ENCODE measurements around the gene C6orf52.
A peak's percentile ranks its signal among the peaks of the same experiment; 100 is the strongest.

Gene C6orf52

DNA sequence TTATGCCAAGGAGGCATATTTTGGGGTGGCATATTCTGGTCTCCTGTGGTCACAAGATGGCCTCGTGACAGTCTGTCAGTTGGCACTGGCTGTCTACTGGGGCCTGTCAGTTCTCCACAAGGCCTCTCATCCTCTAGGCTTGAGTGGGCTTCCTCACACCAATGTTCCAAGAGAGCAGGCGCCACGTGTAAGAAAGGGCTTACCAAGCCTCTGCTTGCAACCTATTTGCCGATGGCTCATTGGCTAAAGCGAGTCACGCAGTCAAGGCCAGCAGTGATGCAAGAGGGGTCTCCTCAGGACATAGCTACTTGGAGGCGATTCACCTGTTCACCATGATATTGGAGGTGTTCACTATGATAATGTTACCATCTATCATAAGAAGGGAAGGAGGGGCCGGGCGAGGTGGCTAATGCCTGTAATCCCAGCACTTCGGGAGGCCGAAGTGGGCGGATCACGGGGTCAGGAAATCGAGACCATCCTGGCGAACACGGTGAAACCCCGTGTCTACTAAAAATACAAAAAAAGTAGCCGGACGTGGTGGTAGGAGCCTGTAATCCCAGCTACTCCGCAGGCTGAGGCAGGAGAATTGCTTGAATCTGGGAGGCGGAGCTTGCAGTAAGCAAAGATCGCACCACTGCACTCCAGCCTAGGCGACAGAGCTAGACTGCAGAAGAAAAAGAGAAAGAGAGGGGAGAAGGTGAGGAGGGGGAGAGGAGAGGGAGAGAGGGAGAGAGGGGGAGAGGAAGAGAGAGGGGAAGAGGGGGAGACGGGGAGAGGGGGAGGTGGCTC lies 35.3 kb downstream of the C6orf52 start:
- no peak overlapping the region for H3K9ac ChIP-seq (ENCODE audit: low read depth in 1 of 2, low read length in 2 of 2)
- H3K36me3 ChIP-seq (ENCODE audit: control insufficient read depth in 2 of 2, insufficient read depth in 2 of 2, low read length in 2 of 2), result no peaks in the 10 kb centered on the region
- H3K4me3 ChIP-seq (ENCODE audit: low read length in 2 of 2), result peak overlapping the region in 1 of 2 donors; percentile 57
- H3K27me3 ChIP-seq (ENCODE audit: control insufficient read depth in 2 of 2, insufficient read depth in 2 of 2, low read length in 2 of 2), result peaks cover 0 to 3% of the 10 kb centered on the region in 2 donors
- H3K4me1 ChIP-seq (ENCODE audit: control insufficient read depth in 2 of 2, insufficient read depth in 2 of 2, low read length in 2 of 2), result no peaks in the 10 kb centered on the region
- H3K9me3 ChIP-seq (ENCODE audit: control insufficient read depth in 2 of 2, low read length in 2 of 2), result no peaks in the 10 kb centered on the region
- no peak overlapping the region for H3K27ac ChIP-seq (ENCODE audit: low read depth in 2 of 2, low read length in 2 of 2)

DNA sequence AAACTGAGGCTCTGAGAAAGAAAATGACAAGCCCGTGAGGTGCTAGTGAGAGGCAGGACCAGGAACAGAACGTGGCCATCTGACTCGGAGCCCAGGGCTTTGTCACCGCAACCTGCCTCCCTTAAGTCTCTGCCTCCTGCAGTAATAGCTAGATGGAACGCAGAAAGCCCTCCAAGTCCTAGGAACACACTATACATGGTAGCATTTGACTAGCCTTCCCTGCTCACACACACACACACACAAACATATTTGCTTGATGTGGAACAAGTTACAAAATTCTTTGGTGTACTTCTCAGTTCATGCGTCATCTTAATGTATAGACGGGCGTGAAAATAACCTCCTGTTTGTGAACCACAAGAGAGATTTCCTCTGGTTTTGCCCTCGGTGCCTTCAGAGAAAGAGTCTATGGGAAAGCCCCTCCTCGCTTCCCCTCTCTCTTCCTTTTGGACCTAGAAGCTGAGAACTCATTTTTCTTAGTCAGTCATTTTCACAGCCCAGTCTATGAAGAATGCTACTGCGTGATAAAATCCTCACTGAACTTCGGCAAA lies 38.8 kb downstream of the C6orf52 start:
- Histone ChIP-seq H3K4me1 (ENCODE audit: control insufficient read depth in 2 of 2, insufficient read depth in 2 of 2, low read length in 2 of 2) (no peaks in the 10 kb centered on the region), H3K9me3 (ENCODE audit: control insufficient read depth in 2 of 2, low read length in 2 of 2) (no peaks in the 10 kb centered on the region), H3K9ac (ENCODE audit: low read depth in 1 of 2, low read length in 2 of 2) (no peak overlapping the region), H3K36me3 (ENCODE audit: control insufficient read depth in 2 of 2, insufficient read depth in 2 of 2, low read length in 2 of 2) (no peaks in the 10 kb centered on the region), H3K4me3 (ENCODE audit: low read length in 2 of 2) (no peak overlapping the region), H3K27ac (ENCODE audit: low read depth in 2 of 2, low read length in 2 of 2) (no peak overlapping the region), H3K27me3 (ENCODE audit: control insufficient read depth in 2 of 2, insufficient read depth in 2 of 2, low read length in 2 of 2) (no peaks in the 10 kb centered on the region)

DNA sequence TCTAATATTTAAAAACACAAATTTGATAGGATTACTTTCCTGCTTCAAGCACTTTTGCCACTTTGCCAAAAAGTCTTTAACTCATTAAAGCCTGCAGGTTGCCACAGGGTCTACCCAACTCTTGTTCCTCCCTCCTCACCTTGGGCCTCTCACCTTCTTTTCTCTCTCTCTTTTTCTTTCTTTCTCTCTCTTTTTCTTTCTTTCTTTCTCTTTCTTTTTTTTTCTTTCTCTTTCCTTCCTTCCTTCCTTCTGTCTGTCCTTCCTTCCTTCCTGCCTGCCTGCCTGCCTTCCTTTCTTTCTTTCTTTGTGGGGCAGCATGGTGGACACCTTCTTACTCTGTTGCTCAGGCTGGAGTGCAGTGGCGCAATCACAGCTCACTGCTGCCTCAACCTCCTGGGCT lies 50.2 kb downstream of the C6orf52 start:
- Histone ChIP-seq H3K27me3 (ENCODE audit: control insufficient read depth in 2 of 2, insufficient read depth in 2 of 2, low read length in 2 of 2) (peaks cover 0 to 2% of the 10 kb centered on the region in 2 donors), H3K4me3 (ENCODE audit: low read length in 2 of 2) (no peak overlapping the region), H3K9me3 (ENCODE audit: control insufficient read depth in 2 of 2, low read length in 2 of 2) (no peaks in the 10 kb centered on the region)

DNA sequence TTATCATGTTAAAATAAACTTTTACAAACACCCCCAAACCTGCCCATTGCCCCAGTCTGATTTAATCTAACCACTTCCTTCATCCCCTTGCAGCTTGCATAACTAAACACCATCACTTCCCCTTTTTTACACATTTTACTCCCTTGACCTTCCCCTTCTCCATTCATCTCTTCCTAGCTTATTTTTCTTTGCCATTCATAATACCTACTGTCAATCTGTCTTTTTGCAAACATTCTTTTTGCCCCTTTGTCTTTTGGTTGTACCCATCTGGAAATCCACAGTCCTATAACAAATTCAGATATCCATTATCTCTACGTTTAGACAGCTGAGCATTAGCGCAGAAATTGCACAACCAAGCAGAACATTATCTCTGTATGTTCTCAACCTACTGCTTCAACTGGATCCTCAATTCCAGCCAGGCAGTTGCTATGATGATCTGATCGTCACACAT lies 51.2 kb downstream of the C6orf52 start:
- H3K9me3 ChIP-seq (ENCODE audit: control insufficient read depth in 2 of 2, low read length in 2 of 2), result no peaks in the 10 kb centered on the region
- no peak overlapping the region for H3K27ac ChIP-seq (ENCODE audit: low read depth in 2 of 2, low read length in 2 of 2)

More for the DNA sequence above, 50.2 kb downstream of the C6orf52 start:
- no peaks in the 10 kb centered on the region for H3K36me3 ChIP-seq (ENCODE audit: control insufficient read depth in 2 of 2, insufficient read depth in 2 of 2, low read length in 2 of 2)
- no peaks in the 10 kb centered on the region for H3K4me1 ChIP-seq (ENCODE audit: control insufficient read depth in 2 of 2, insufficient read depth in 2 of 2, low read length in 2 of 2)
- H3K9ac ChIP-seq (ENCODE audit: low read depth in 1 of 2, low read length in 2 of 2), result no peak overlapping the region
- H3K27ac ChIP-seq (ENCODE audit: low read depth in 2 of 2, low read length in 2 of 2), result no peak overlapping the region

DNA sequence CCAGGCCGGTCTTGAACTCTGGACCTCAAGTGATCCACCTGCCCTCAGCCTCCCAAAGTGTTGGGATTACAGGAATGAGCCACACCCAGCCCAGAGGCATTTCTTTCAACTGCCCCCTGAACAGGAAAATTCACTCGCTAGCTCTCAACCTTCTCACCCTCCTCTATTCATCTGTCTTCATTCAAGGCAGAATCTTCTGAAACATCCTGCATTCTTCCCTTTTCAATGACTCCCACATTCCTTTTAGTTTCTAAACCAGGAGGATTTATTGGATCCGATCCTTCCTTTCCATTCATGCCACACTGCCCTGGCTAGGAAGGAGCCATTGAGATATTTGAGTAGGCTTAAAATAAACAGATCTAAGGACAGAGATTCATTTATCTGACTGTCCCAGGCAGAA lies 52.9 kb downstream of the C6orf52 start:
- Histone ChIP-seq H3K36me3 (ENCODE audit: control insufficient read depth in 2 of 2, insufficient read depth in 2 of 2, low read length in 2 of 2) (no peaks in the 10 kb centered on the region), H3K9ac (ENCODE audit: low read depth in 1 of 2, low read length in 2 of 2) (no peak overlapping the region), H3K27ac (ENCODE audit: low read depth in 2 of 2, low read length in 2 of 2) (no peak overlapping the region), H3K9me3 (ENCODE audit: control insufficient read depth in 2 of 2, low read length in 2 of 2) (no peaks in the 10 kb centered on the region), H3K27me3 (ENCODE audit: control insufficient read depth in 2 of 2, insufficient read depth in 2 of 2, low read length in 2 of 2) (peaks cover 0 to 2% of the 10 kb centered on the region in 2 donors), H3K4me1 (ENCODE audit: control insufficient read depth in 2 of 2, insufficient read depth in 2 of 2, low read length in 2 of 2) (no peaks in the 10 kb centered on the region), H3K4me3 (ENCODE audit: low read length in 2 of 2) (no peak overlapping the region)

More for the DNA sequence above, 51.2 kb downstream of the C6orf52 start:
- Histone ChIP-seq H3K36me3 (ENCODE audit: control insufficient read depth in 2 of 2, insufficient read depth in 2 of 2, low read length in 2 of 2) (no peaks in the 10 kb centered on the region), H3K4me1 (ENCODE audit: control insufficient read depth in 2 of 2, insufficient read depth in 2 of 2, low read length in 2 of 2) (no peaks in the 10 kb centered on the region), H3K9ac (ENCODE audit: low read depth in 1 of 2, low read length in 2 of 2) (no peak overlapping the region), H3K4me3 (ENCODE audit: low read length in 2 of 2) (no peak overlapping the region), H3K27me3 (ENCODE audit: control insufficient read depth in 2 of 2, insufficient read depth in 2 of 2, low read length in 2 of 2) (peaks cover 0 to 2% of the 10 kb centered on the region in 2 donors)

DNA sequence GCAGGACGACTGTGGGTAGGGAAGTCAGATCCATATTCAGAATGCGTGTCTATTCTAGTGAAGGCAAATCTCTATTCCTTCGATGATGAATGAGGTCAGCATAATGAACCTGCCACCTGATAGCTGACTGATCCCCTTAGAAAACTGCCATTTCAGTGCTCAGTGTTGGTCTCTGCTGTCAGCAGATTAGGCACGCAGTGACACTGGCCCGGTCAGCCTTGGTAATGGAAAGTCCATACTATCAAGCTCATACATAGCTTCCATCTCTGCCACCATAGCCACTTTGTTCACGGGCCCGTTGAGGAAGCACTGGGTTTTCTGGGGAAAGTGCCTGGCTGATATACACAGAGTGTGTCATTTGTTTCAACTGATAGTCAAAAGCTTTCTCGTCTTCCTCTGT lies 54.0 kb downstream of the C6orf52 start:
- Histone ChIP-seq H3K4me3 (ENCODE audit: low read length in 2 of 2) (no peak overlapping the region), H3K4me1 (ENCODE audit: control insufficient read depth in 2 of 2, insufficient read depth in 2 of 2, low read length in 2 of 2) (no peaks in the 10 kb centered on the region), H3K27ac (ENCODE audit: low read depth in 2 of 2, low read length in 2 of 2) (no peak overlapping the region), H3K27me3 (ENCODE audit: control insufficient read depth in 2 of 2, insufficient read depth in 2 of 2, low read length in 2 of 2) (peaks cover 0 to 2% of the 10 kb centered on the region in 2 donors), H3K9me3 (ENCODE audit: control insufficient read depth in 2 of 2, low read length in 2 of 2) (no peaks in the 10 kb centered on the region), H3K36me3 (ENCODE audit: control insufficient read depth in 2 of 2, insufficient read depth in 2 of 2, low read length in 2 of 2) (no peaks in the 10 kb centered on the region), H3K9ac (ENCODE audit: low read depth in 1 of 2, low read length in 2 of 2) (no peak overlapping the region)

DNA sequence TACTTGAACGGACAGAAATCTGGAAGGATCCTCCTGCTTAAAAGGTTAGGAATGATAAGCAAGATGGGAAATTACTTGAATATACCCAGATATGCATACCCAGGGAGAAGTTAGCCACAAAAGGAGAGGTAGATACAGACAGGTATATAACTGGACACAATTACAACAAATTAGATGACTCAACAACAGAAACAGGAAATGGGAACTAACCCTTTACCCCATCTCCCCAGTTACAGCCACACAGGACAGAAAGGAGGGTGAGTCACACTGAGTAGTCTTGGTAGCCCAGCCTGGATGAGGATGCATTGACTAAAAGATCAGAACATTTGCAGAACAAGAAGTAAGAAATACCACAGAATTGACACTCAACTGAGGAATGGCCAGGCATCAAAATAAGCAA lies 61.2 kb downstream of the C6orf52 start:
- Histone ChIP-seq H3K4me3 (ENCODE audit: low read length in 2 of 2) (no peak overlapping the region), H3K9me3 (ENCODE audit: control insufficient read depth in 2 of 2, low read length in 2 of 2) (no peaks in the 10 kb centered on the region), H3K27me3 (ENCODE audit: control insufficient read depth in 2 of 2, insufficient read depth in 2 of 2, low read length in 2 of 2) (no peaks in the 10 kb centered on the region), H3K36me3 (ENCODE audit: control insufficient read depth in 2 of 2, insufficient read depth in 2 of 2, low read length in 2 of 2) (no peaks in the 10 kb centered on the region), H3K9ac (ENCODE audit: low read depth in 1 of 2, low read length in 2 of 2) (no peak overlapping the region), H3K4me1 (ENCODE audit: control insufficient read depth in 2 of 2, insufficient read depth in 2 of 2, low read length in 2 of 2) (no peaks in the 10 kb centered on the region), H3K27ac (ENCODE audit: low read depth in 2 of 2, low read length in 2 of 2) (no peak overlapping the region)

DNA sequence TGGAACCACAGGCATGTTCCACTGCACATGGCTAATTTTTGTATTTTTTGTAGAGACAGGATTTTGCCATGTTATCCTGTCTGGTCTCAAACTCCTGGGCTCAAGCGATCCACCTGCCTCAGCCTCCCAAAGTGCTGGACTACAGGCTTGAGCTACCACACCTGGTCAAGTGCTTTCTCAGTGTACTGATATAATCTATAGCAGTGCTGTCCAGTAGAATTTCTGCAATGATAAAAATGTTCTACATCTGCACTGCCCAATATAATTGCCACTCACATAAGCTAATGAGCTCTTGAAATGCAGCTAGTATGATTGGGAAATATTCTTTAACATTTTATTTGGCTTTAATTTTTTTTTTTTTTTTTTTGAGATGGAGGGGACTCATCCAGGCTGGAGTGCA lies 64.2 kb downstream of the C6orf52 start:
- Histone ChIP-seq H3K36me3 (ENCODE audit: control insufficient read depth in 2 of 2, insufficient read depth in 2 of 2, low read length in 2 of 2) (peaks cover 0 to 5% of the 10 kb centered on the region in 2 donors), H3K4me3 (ENCODE audit: low read length in 2 of 2) (no peak overlapping the region), H3K9ac (ENCODE audit: low read depth in 1 of 2, low read length in 2 of 2) (no peak overlapping the region), H3K9me3 (ENCODE audit: control insufficient read depth in 2 of 2, low read length in 2 of 2) (no peaks in the 10 kb centered on the region), H3K27ac (ENCODE audit: low read depth in 2 of 2, low read length in 2 of 2) (no peak overlapping the region), H3K27me3 (ENCODE audit: control insufficient read depth in 2 of 2, insufficient read depth in 2 of 2, low read length in 2 of 2) (no peaks in the 10 kb centered on the region), H3K4me1 (ENCODE audit: control insufficient read depth in 2 of 2, insufficient read depth in 2 of 2, low read length in 2 of 2) (no peaks in the 10 kb centered on the region)

DNA sequence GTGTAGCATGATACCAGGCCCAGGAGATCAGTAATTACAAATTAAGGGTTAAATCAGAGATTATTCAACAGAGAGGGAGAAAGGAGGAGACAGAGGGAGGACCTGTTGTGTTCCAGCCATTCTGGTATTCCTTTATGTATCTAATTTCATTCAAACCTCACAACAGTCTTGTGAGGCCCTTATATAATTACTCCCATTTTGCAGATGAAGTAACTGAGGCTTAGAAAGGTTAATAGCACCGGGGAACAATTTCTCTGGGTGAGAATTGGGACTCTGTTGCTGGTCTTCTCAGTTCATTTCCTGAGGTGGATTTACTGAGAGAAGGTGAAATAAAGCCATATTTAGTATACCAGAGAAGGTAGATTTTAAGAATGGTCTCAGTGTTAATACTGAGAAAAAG lies 66.6 kb downstream of the C6orf52 start:
- Histone ChIP-seq H3K27me3 (ENCODE audit: control insufficient read depth in 2 of 2, insufficient read depth in 2 of 2, low read length in 2 of 2) (no peaks in the 10 kb centered on the region), H3K27ac (ENCODE audit: low read depth in 2 of 2, low read length in 2 of 2) (no peak overlapping the region), H3K4me3 (ENCODE audit: low read length in 2 of 2) (no peak overlapping the region), H3K36me3 (ENCODE audit: control insufficient read depth in 2 of 2, insufficient read depth in 2 of 2, low read length in 2 of 2) (peaks cover 0 to 5% of the 10 kb centered on the region in 2 donors), H3K9ac (ENCODE audit: low read depth in 1 of 2, low read length in 2 of 2) (no peak overlapping the region), H3K9me3 (ENCODE audit: control insufficient read depth in 2 of 2, low read length in 2 of 2) (no peaks in the 10 kb centered on the region), H3K4me1 (ENCODE audit: control insufficient read depth in 2 of 2, insufficient read depth in 2 of 2, low read length in 2 of 2) (no peaks in the 10 kb centered on the region)

DNA sequence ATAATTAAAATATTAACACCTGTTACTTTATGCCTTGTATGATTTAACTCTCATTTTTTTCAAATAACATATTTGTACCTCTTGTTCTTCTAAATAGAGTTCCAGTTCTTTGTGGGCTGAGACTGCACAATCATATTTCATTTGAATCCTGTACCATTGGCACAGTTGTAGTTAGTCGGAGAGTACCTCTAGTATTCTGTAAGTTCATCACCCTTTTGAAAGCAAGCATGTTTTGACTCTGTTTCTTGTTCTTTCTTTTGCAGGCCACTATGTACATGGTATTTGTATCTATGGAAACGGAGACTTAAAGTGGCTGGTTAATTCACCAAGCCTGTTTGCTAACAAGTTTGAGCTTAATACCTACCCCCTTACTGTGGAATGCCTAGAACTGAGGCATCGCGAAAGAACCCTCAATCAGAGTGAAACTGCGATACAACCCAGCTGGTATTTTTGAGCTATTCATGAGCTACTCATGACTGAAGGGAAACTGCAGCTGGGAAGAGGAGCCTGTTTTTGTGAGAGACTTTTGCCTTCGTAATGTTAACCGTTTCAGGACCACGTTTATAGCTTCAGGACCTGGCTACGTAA lies 68.2 kb downstream of the C6orf52 start:
- H3K4me1 ChIP-seq (ENCODE audit: control insufficient read depth in 2 of 2, insufficient read depth in 2 of 2, low read length in 2 of 2), result no peaks in the 10 kb centered on the region
- no peak overlapping the region for H3K27ac ChIP-seq (ENCODE audit: low read depth in 2 of 2, low read length in 2 of 2)
- no peaks in the 10 kb centered on the region for H3K27me3 ChIP-seq (ENCODE audit: control insufficient read depth in 2 of 2, insufficient read depth in 2 of 2, low read length in 2 of 2)
- H3K4me3 ChIP-seq (ENCODE audit: low read length in 2 of 2), result no peak overlapping the region
- H3K9me3 ChIP-seq (ENCODE audit: control insufficient read depth in 2 of 2, low read length in 2 of 2), result no peaks in the 10 kb centered on the region
- H3K36me3 ChIP-seq (ENCODE audit: control insufficient read depth in 2 of 2, insufficient read depth in 2 of 2, low read length in 2 of 2), result peaks cover 0 to 5% of the 10 kb centered on the region in 2 donors
- H3K9ac ChIP-seq (ENCODE audit: low read depth in 1 of 2, low read length in 2 of 2), result no peak overlapping the region

Data from mucosa of rectum (tissue), 2 donors.